ENCODE measurements around the gene RNF19B.

DNA sequence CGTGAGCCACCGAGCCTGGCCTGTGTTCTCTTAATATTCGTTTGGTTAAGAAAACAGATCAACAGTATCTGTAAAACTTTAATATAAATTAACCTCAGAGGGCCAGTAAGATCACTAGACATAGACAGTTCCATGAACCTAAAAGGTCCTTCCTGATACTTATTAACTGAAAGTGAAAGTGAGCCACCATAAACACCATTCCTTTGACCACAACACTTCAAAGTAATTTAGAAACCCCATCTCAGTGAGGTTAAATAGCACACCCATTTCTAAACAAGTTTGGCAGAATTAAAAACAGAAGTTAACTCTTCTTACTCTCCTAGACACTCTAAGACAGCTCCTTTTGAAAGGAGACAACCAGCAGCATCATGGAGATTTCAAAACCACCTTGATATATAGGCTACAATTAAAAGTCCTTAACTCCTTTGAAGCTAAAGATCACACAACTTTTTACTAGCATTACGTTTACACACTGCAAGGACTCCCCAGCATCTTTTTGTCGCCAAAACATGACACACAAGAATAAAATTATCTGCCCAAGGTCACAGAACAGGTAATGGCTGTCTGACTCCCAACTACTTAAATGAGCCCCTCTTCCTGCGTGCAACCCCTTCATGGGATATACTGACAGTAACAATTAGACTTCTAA, 2.2 kb downstream of the RNF19B start:
- TF ChIP-seq RAD21 (IDR thresholded peaks at IDR 0.05; ENCODE audit: insufficient read depth, low read depth, low read length) = no peak
- TF ChIP-seq, protein P1, sequence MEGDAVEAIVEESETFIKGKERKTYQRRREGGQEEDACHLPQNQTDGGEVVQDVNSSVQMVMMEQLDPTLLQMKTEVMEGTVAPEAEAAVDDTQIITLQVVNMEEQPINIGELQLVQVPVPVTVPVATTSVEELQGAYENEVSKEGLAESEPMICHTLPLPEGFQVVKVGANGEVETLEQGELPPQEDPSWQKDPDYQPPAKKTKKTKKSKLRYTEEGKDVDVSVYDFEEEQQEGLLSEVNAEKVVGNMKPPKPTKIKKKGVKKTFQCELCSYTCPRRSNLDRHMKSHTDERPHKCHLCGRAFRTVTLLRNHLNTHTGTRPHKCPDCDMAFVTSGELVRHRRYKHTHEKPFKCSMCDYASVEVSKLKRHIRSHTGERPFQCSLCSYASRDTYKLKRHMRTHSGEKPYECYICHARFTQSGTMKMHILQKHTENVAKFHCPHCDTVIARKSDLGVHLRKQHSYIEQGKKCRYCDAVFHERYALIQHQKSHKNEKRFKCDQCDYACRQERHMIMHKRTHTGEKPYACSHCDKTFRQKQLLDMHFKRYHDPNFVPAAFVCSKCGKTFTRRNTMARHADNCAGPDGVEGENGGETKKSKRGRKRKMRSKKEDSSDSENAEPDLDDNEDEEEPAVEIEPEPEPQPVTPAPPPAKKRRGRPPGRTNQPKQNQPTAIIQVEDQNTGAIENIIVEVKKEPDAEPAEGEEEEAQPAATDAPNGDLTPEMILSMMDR (IDR thresholded peaks at IDR 0.05 in 2 of 3, conservative IDR thresholded peaks at IDR 0.05 in 1 of 3; ENCODE audit: control insufficient read depth in 2 of 3, extremely low read depth in 1 of 3, insufficient read depth in 1 of 3, low read depth in 3 of 3, low read length in 3 of 3) = no peak
